Hematopoietic multipotent progenitor cell treated with erythropoietin and hydrocortisone succinate and interleukin-3 and kit ligand, for 4 days (in vitro differentiated cells): ENCODE measurements around the gene MBNL2.

Source experiments
- DNase-seq: peaks from one replicate; pipeline ENCODE4 v3.0.0-alpha.2; 2015

Gene MBNL2

GRCh38 chr13:97275776-97276501, 53.8 kb downstream of the MBNL2 start:
- DNase-seq: no peak

GRCh38 chr13:97276862-97277269, 54.7 kb downstream of the MBNL2 start:
- DNase-seq: no peak

GRCh38 chr13:97278435-97279411, 56.6 kb downstream of the MBNL2 start:
- DNase-seq: no peak

GRCh38 chr13:97279913-97280312, 57.8 kb downstream of the MBNL2 start:
- no peak for DNase-seq

GRCh38 chr13:97280478-97280877, 58.3 kb downstream of the MBNL2 start:
- DNase-seq: no peak

GRCh38 chr13:97281028-97281427, 58.9 kb downstream of the MBNL2 start:
- DNase-seq: no peak

GRCh38 chr13:97282705-97283104, 60.6 kb downstream of the MBNL2 start:
- no peak for DNase-seq

GRCh38 chr13:97283888-97284287, 61.8 kb downstream of the MBNL2 start:
- DNase-seq: no peak

- DNase-seq: no peak
These were observed 62.4 kb downstream of the MBNL2 start for GRCh38 chr13:97284558-97284957.

- no peak for DNase-seq
These were observed 63.3 kb downstream of the MBNL2 start for GRCh38 chr13:97285221-97285955.

GRCh38 chr13:97286317-97287046, 64.3 kb downstream of the MBNL2 start:
- DNase-seq: no peak

GRCh38 chr13:97287047-97287383, 64.9 kb downstream of the MBNL2 start:
- no peak for DNase-seq

- DNase-seq: no peak
These were observed 66.4 kb downstream of the MBNL2 start for GRCh38 chr13:97288486-97288900.

GRCh38 chr13:97289514-97290298, 67.6 kb downstream of the MBNL2 start:
- DNase-seq: no peak

GRCh38 chr13:97295283-97296182, 73.4 kb downstream of the MBNL2 start:
- no peak for DNase-seq

GRCh38 chr13:97296740-97297139, 74.6 kb downstream of the MBNL2 start:
- no peak for DNase-seq

GRCh38 chr13:97298816-97299215, 76.7 kb downstream of the MBNL2 start:
- DNase-seq: no peak

- no peak for DNase-seq
These were observed 78.7 kb downstream of the MBNL2 start for GRCh38 chr13:97300871-97301270.

GRCh38 chr13:97301382-97302095, 79.4 kb downstream of the MBNL2 start:
- no peak for DNase-seq

GRCh38 chr13:97302611-97303010, 80.5 kb downstream of the MBNL2 start:
- DNase-seq: peak; percentile 12
